ENCODE results near the gene OR2A5.

- TF ChIP-seq, protein P1, sequence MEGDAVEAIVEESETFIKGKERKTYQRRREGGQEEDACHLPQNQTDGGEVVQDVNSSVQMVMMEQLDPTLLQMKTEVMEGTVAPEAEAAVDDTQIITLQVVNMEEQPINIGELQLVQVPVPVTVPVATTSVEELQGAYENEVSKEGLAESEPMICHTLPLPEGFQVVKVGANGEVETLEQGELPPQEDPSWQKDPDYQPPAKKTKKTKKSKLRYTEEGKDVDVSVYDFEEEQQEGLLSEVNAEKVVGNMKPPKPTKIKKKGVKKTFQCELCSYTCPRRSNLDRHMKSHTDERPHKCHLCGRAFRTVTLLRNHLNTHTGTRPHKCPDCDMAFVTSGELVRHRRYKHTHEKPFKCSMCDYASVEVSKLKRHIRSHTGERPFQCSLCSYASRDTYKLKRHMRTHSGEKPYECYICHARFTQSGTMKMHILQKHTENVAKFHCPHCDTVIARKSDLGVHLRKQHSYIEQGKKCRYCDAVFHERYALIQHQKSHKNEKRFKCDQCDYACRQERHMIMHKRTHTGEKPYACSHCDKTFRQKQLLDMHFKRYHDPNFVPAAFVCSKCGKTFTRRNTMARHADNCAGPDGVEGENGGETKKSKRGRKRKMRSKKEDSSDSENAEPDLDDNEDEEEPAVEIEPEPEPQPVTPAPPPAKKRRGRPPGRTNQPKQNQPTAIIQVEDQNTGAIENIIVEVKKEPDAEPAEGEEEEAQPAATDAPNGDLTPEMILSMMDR (IDR thresholded peaks at IDR 0.05): no peak
- no peak for TF ChIP-seq POLR2A (IDR thresholded peaks at IDR 0.05)
These were observed 56.5 kb downstream of the OR2A5 start for GRCh38 chr7:144105211-144105610.
